ENCODE data around the gene DLGAP1. TPM values are rescaled to one million over a fixed set of nuclear protein-coding genes. Genes with fewer than 3 reads are reported as not detected.

The DLGAP1 gene
- polyA plus RNA-seq, 1 donor from 2014 or later = 4.5 TPM

GRCh38 chr18:3889803-3890202 lies 565.3 kb downstream of the DLGAP1 start:
- no peaks in the 10 kb centered on the region for H3K79me2 ChIP-seq (replicated peaks; ENCODE audit: insufficient read depth, low read length)
- TF ChIP-seq EZH2 (IDR thresholded peaks at IDR 0.05; ENCODE audit: borderline replicate concordance, insufficient read depth, low read length, poor library complexity, severe bottlenecking) = no peak
- TF ChIP-seq, protein P1, sequence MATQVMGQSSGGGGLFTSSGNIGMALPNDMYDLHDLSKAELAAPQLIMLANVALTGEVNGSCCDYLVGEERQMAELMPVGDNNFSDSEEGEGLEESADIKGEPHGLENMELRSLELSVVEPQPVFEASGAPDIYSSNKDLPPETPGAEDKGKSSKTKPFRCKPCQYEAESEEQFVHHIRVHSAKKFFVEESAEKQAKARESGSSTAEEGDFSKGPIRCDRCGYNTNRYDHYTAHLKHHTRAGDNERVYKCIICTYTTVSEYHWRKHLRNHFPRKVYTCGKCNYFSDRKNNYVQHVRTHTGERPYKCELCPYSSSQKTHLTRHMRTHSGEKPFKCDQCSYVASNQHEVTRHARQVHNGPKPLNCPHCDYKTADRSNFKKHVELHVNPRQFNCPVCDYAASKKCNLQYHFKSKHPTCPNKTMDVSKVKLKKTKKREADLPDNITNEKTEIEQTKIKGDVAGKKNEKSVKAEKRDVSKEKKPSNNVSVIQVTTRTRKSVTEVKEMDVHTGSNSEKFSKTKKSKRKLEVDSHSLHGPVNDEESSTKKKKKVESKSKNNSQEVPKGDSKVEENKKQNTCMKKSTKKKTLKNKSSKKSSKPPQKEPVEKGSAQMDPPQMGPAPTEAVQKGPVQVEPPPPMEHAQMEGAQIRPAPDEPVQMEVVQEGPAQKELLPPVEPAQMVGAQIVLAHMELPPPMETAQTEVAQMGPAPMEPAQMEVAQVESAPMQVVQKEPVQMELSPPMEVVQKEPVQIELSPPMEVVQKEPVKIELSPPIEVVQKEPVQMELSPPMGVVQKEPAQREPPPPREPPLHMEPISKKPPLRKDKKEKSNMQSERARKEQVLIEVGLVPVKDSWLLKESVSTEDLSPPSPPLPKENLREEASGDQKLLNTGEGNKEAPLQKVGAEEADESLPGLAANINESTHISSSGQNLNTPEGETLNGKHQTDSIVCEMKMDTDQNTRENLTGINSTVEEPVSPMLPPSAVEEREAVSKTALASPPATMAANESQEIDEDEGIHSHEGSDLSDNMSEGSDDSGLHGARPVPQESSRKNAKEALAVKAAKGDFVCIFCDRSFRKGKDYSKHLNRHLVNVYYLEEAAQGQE (IDR thresholded peaks at IDR 0.05; ENCODE audit: borderline replicate concordance) = no peak
- no peak for TF ChIP-seq EP300 (conservative IDR thresholded peaks at IDR 0.05; ENCODE audit: poor library complexity, severe bottlenecking)
- no peak for TF ChIP-seq MXI1 (conservative IDR thresholded peaks at IDR 0.05; ENCODE audit: poor library complexity, severe bottlenecking)
- no peak for TF ChIP-seq SMC3 (conservative IDR thresholded peaks at IDR 0.05; ENCODE audit: poor library complexity)
- TF ChIP-seq TAF1 (IDR thresholded peaks at IDR 0.05; ENCODE audit: low read depth) = no peak
- no peak for TF ChIP-seq CTCF (IDR thresholded peaks at IDR 0.05; ENCODE audit: poor library complexity, severe bottlenecking)
- no peak for TF ChIP-seq POLR2AphosphoS5 (IDR thresholded peaks at IDR 0.05)
- no peak for TF ChIP-seq RAD21 (conservative IDR thresholded peaks at IDR 0.05)
- no peak overlapping the region for H3K27ac ChIP-seq (ENCODE audit: low read length)
- no peak overlapping the region for H3K4me2 ChIP-seq (ENCODE audit: low read length)
- H2AFZ ChIP-seq (ENCODE audit: low read depth, low read length) = no peak overlapping the region
- H3K9me3 ChIP-seq (ENCODE audit: low read length) = no peaks in the 10 kb centered on the region
- H3F3A ChIP-seq (ENCODE audit: insufficient read depth, low read length, poor library complexity, severe bottlenecking) = no peaks in the 10 kb centered on the region
- H3K9ac ChIP-seq (ENCODE audit: low read length) = no peak overlapping the region
- no peaks in the 10 kb centered on the region for H3K9me2 ChIP-seq (ENCODE audit: insufficient read depth, low read length)
- no peak overlapping the region for H3K4me3 ChIP-seq (ENCODE audit: low read length)
- H4K20me1 ChIP-seq (ENCODE audit: insufficient read depth) = no peaks in the 10 kb centered on the region
- no peaks in the 10 kb centered on the region for H3K27me3 ChIP-seq (ENCODE audit: insufficient read depth, low read depth, low read length)
- H3K36me3 ChIP-seq (ENCODE audit: insufficient read depth, low read length) = no peaks in the 10 kb centered on the region

DNA sequence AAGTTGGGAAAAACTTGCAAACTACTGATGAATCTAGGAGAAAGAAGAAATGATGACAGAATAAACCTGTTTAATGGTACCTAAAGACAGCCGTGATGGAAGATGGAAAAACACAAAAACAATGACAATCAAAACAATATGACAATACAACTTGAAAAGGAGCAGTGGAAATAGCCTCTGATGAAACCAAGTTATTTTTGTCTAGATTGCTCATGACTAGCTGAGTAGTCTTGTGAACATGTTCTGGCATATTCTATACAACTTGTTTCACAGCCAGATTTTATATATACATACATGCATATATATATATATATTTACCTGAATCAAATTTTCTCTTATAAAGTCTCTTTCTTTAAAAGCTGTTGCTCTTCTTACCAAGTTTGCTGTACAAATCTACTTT lies 566.0 kb downstream of the DLGAP1 start:
- no peak overlapping the region for H2AFZ ChIP-seq (ENCODE audit: low read depth, low read length)
- TF ChIP-seq EZH2 (IDR thresholded peaks at IDR 0.05; ENCODE audit: borderline replicate concordance, insufficient read depth, low read length, poor library complexity, severe bottlenecking) (no peak), POLR2AphosphoS5 (IDR thresholded peaks at IDR 0.05) (no peak), SMC3 (conservative IDR thresholded peaks at IDR 0.05; ENCODE audit: poor library complexity) (no peak), EP300 (conservative IDR thresholded peaks at IDR 0.05; ENCODE audit: poor library complexity, severe bottlenecking) (no peak), MXI1 (conservative IDR thresholded peaks at IDR 0.05; ENCODE audit: poor library complexity, severe bottlenecking) (no peak), TAF1 (IDR thresholded peaks at IDR 0.05; ENCODE audit: low read depth) (no peak)
- H3K36me3 ChIP-seq (ENCODE audit: insufficient read depth, low read length) = no peaks in the 10 kb centered on the region
- no peaks in the 10 kb centered on the region for H3K79me2 ChIP-seq (replicated peaks; ENCODE audit: insufficient read depth, low read length)
- no peaks in the 10 kb centered on the region for H3K9me2 ChIP-seq (ENCODE audit: insufficient read depth, low read length)
- H3K9ac ChIP-seq (ENCODE audit: low read length) = no peak overlapping the region
- no peak overlapping the region for H3K4me3 ChIP-seq (ENCODE audit: low read length)
- H4K20me1 ChIP-seq (ENCODE audit: insufficient read depth) = no peaks in the 10 kb centered on the region
- H3K27me3 ChIP-seq (ENCODE audit: insufficient read depth, low read depth, low read length) = no peaks in the 10 kb centered on the region
- no peak overlapping the region for H3K27ac ChIP-seq (ENCODE audit: low read length)
- no peaks in the 10 kb centered on the region for H3K9me3 ChIP-seq (ENCODE audit: low read length)
- H3K4me2 ChIP-seq (ENCODE audit: low read length) = no peak overlapping the region
- H3F3A ChIP-seq (ENCODE audit: insufficient read depth, low read length, poor library complexity, severe bottlenecking) = no peaks in the 10 kb centered on the region

Data from neural cell (in vitro differentiated cells).